Psoas muscle (tissue), 8 donors: ENCODE data around the gene SCNN1G. TPM values are rescaled to one million over a fixed set of nuclear protein-coding genes. Genes with fewer than 3 reads are reported as not detected.

Experiments used
- ATAC-seq, 4 donors: fragments of 200-7000 bp; cut with Tn5 transposase; one replicate each; pipeline ENCODE4 v1.9.1; 2020; ENCODE audit warnings: moderate library complexity in 3 of 4, mild to moderate bottlenecking in 2 of 4
- DNase-seq, 2 donors: peaks; one replicate each; pipeline ENCODE4 v3.0.0-alpha.2; 2020
- H3K27ac ChIP-seq: fragments of 200-600 bp; one replicate; pipeline ENCODE4 v1.8.0; 2022
- H3K27me3 ChIP-seq, 3 donors: fragments of 200-600 bp in 1 of 3; one replicate each; pipeline versions ENCODE4 v1.6.1 to v1.8.0; 2013 to 2022; ENCODE audit warnings: low read length in 2 of 3, mild to moderate bottlenecking in 2 of 3, moderate library complexity in 1 of 3; ENCODE audit not compliant: insufficient read depth in 3 of 3
- H3K36me3 ChIP-seq, 2 donors: fragments of 200-600 bp in 1 of 2; one replicate each; pipeline versions ENCODE4 v1.6.1 to v1.8.0; 2013 to 2022; ENCODE audit warnings: low read depth in 1 of 2, mild to moderate bottlenecking in 1 of 2, moderate library complexity in 1 of 2; ENCODE audit not compliant: insufficient read depth in 1 of 2
- H3K4me1 ChIP-seq: fragments of 200-600 bp; one replicate; pipeline ENCODE4 v1.8.0; 2022
- H3K4me3 ChIP-seq: fragments of 200-600 bp; one replicate; pipeline ENCODE4 v1.8.0; 2022; ENCODE audit warnings: mild to moderate bottlenecking
- H3K9me3 ChIP-seq: fragments of 200-600 bp; one replicate; pipeline ENCODE4 v1.8.0; 2022
- CTCF ChIP-seq: fragments of 200-600 bp; IDR thresholded peaks from one replicate; pipeline ENCODE4 v1.8.0; 2022; ENCODE audit warnings: antibody characterized with exemption
- WGBS, 3 donors: extraction: QIAGEN DNeasy Blood & Tissue Kit; methylation state at CpG; one replicate each; pipeline versions ENCODE4 v1.1.6 to v1.1.7; 2013; 5-methylcytosine and 5-hydroxymethylcytosine counted together
- intact Hi-C, 2 donors: fragments of 100-400 bp; cut with DNase I; formaldehyde crosslinking; loops; one replicate each; pipeline versions ENCODE4 v1.11.0 to v1.14.2; 2022
- polyA plus RNA-seq, 3 donors: library from polyadenylated mRNA; stranded (reverse); fragments of 200-250 nt; gene quantifications; one replicate each; pipeline ENCODE4 v1.2.3, GENCODE V29; 2013
- total RNA-seq, 4 donors: library from RNA; stranded (reverse); fragmentation: NEBNext Ultra II Directional in 2 of 4; extraction: Animal tissue kit (Norgen Biotek cat#: 25700) in 2 of 4; gene quantifications; one replicate each; pipeline versions ENCODE4 v1.2.1 to v1.2.4, GENCODE V29; 2021 to 2023
- donor health status: healthy with polysubstance abuse.
- donor health status: DM: no; HTN: no; CAD: no; lungs with moderate emphysema.
- donor health status: Bipolar disorder and iron deficiency.
- donor health status: healthy.
- donor health status: DM: yes; HTN: yes; CAD: no.
- donor health status: DM: no; HTN: no; CAD: no.
- donor health status: DM: no; HTN: no; CAD: no.
- donor health status: DM: yes; HTN: yes; CAD: no.

The SCNN1G gene
- total and polyA plus RNA-seq, 7 donors, result 0.01 to 0.08 TPM; not detected in 5

DNA sequence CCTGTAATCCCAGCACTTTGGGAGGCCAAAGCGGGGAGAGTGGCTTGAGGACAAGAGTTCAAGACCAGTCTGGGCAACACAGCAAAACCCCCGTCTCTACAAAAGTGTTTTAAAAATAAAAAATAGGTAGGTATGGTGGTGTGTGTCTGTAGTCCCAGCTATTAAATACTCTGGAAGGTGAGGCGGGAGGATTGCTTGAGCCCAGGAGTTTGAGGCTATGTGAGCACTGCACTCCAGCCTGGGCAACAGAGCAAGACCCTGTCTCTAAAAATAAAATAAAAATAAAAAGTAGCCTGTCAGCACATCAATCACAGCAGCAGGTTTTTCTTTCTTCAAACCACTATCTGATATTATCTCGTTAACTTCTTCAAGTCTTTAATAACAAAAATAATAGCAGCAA lies 34.9 kb upstream of the SCNN1G start:
- ATAC-seq (no peak), DNase-seq (no peak)
- H3K9me3 ChIP-seq, result no peaks in the 10 kb centered on the region
- intact Hi-C loops, result loop anchor here in 1 of 2 donors (5.0 kb wide), 1 partner anchor 65 kb away; no protein-coding TSS in a partner anchor
- peak overlapping the region; percentile 84 for H3K4me3 ChIP-seq
- no peaks in the 10 kb centered on the region for H3K27me3 ChIP-seq
- WGBS, 3 donors, result 79 to 82% (median 80%) methylated on average over 4 of the region's 4 CpGs
- no peaks in the 10 kb centered on the region for H3K36me3 ChIP-seq
- peaks cover 46% of the 10 kb centered on the region for H3K4me1 ChIP-seq
- no peak overlapping the region for H3K27ac ChIP-seq
- TF ChIP-seq CTCF, result no peak

- DNase-seq (no peak), ATAC-seq (no peak)
- H3K27ac ChIP-seq, result peak overlapping the region; percentile 85
- TF ChIP-seq CTCF, result no peak
- no peaks in the 10 kb centered on the region for H3K36me3 ChIP-seq
- intact Hi-C loops, result loop anchor here in 1 of 2 donors (5.0 kb wide), 1 partner anchor 66 kb away; no protein-coding TSS in a partner anchor
- H3K4me3 ChIP-seq, result peak overlapping the region; percentile 84
- H3K27me3 ChIP-seq, result no peaks in the 10 kb centered on the region
- H3K9me3 ChIP-seq, result no peaks in the 10 kb centered on the region
- H3K4me1 ChIP-seq, result peaks cover 43% of the 10 kb centered on the region
- WGBS, 3 donors, result 46 to 51% (median 48%) methylated on average over 7 of the region's 7 CpGs
Observed at GRCh38 chr16:23148166-23148512, 34.4 kb upstream of the SCNN1G start.

DNA sequence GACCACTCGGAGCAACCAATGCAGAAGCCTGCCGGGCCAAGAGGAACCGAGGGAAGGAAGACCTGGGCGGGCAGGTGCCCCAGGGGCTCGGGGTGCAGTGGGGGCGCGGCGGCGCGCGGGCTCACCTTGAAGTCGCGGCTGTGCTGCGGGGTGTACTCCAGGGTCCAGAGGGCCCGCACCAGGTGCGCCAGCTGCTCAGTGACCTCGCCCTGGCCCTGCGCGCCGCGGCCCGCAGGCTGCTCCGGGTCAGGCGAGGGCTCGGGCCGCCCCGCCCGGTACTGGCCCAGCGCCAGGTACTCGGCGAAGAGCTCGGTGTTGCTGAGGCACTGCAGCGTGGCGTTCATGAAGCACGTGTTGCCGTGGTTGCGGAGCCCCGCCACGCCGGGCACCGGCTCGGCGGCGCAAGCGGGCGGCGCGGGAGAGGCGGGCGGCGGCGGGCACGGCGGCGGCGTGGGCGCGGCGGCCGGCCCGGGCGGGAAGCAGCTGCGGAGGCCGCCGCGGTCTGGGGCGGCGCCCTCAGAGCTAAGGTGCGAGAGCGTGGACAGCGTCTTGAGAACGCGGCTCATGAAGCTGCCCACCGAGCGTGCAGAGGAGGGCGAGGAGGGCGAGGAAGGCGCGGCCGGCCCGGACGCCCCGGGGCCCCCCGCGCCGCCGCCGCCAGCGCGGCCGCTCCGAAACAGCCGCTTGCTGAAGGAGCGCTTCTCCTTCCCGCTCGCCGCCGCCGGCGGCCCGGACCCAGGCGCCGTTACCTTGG lies 33.9 kb upstream of the SCNN1G start:
- ATAC-seq (peak; percentile 71 to 85 (median 78)), DNase-seq (peak; percentile 84 to 93)
- WGBS, 3 donors, result 0 to 1% (median 0%) methylated on average over 44 to 103 of the region's 103 CpGs
- H3K4me3 ChIP-seq, result peak overlapping the region; percentile 84
- no peak for TF ChIP-seq CTCF
- H3K9me3 ChIP-seq, result no peaks in the 10 kb centered on the region
- intact Hi-C loops, result loop anchor here in 1 of 2 donors (5.0 kb wide), 1 partner anchor 66 kb away; no protein-coding TSS in a partner anchor
- peaks cover 40% of the 10 kb centered on the region for H3K4me1 ChIP-seq
- H3K27me3 ChIP-seq, result no peaks in the 10 kb centered on the region
- no peaks in the 10 kb centered on the region for H3K36me3 ChIP-seq
- H3K27ac ChIP-seq, result peak overlapping the region; percentile 85

DNA sequence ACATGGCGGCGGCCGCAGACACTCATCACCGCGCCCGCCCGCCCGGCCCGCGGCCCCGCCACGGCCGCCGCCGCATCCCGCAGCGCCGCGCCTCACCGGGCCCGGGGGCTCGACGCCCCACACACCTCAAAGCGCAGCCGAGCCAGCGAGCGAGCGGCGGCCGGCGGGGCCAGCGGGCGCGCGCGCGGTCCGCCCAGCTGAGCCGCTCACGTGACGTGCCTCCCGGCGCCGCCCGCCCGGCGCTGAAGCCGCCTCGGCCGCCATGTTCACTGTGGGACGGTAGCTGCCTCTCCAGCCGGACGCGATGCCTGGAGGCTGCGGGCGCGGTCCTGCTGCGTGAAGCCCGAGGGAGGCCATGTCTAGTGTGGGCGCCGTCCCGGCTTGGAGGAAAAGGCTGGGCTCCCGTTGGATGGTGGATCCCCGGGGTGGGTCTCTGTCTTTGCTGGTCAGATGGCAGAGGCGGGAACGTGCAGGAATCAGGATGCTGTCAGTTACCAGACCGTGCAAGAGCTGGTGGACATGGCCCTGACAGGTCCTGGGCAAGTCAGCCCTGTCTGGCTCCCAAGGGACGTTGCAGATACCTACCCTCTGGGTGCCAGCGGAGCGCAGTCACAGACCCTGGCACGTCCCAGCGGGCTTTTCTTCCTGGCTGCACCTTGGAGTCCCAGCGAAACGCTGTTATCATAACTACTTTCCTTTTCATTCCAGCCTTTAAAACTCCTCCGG lies 33.1 kb upstream of the SCNN1G start, which contains the start of gene USP31:
Gene USP31 (minus strand): TSS at position 186 of the 726 bp plus-strand sequence. CDS start 182 bp downstream, at position 4.
- ATAC-seq (peak; percentile 95 to 98 (median 97)), DNase-seq (peak; percentile 96 to 97)
- H3K4me1 ChIP-seq, result peaks cover 32% of the 10 kb centered on the region
- intact Hi-C loops, result loop anchor here in 1 of 2 donors (5.0 kb wide), 1 partner anchor 67 kb away; no protein-coding TSS in a partner anchor
- no peaks in the 10 kb centered on the region for H3K36me3 ChIP-seq
- H3K27ac ChIP-seq, result peak within 1 kb of the TSS; percentile 85
- no peaks in the 10 kb centered on the region for H3K27me3 ChIP-seq
- no peak for TF ChIP-seq CTCF
- H3K4me3 ChIP-seq, result peak within 1 kb of the TSS; percentile 84
- H3K9me3 ChIP-seq, result no peaks in the 10 kb centered on the region
- 1% methylated on average over 45 to 75 of the region's 75 CpGs for WGBS, 3 donors
